PFSK-1 (cell line): ENCODE measurements around the gene RAB44.

Experiments used
- POLR2AphosphoS5 ChIP-seq: IDR thresholded peaks from 2 replicates; pipeline ENCODE4 v1.6.1; 2012; ENCODE audit warnings: low read depth, mild to moderate bottlenecking, control low read depth, low read length, moderate library complexity
- SIN3A ChIP-seq: IDR thresholded peaks from 2 replicates; pipeline ENCODE4 v1.6.1; 2012; ENCODE audit warnings: mild to moderate bottlenecking, low read length, moderate library complexity, borderline replicate concordance; ENCODE audit not compliant: insufficient read depth
- TF ChIP-seq, protein P1 (sequence below), 2 experiments: IDR thresholded peaks; 2 replicates each; pipeline versions ENCODE4 v1.6.1 to v1.8.0; 2011 to 2012; ENCODE audit warnings: low read depth in 2 of 2, low read length in 2 of 2, control low read depth in 1 of 2, inconsistent platforms in 1 of 2, mild to moderate bottlenecking in 1 of 2, moderate library complexity in 1 of 2; ENCODE audit not compliant: insufficient read depth in 1 of 2

GRCh38 chr6:36674942-36675341 is 22.7 kb upstream of the RAB44 start:
- TF ChIP-seq POLR2AphosphoS5 (no peak), SIN3A (no peak)
- TF ChIP-seq, protein P1, sequence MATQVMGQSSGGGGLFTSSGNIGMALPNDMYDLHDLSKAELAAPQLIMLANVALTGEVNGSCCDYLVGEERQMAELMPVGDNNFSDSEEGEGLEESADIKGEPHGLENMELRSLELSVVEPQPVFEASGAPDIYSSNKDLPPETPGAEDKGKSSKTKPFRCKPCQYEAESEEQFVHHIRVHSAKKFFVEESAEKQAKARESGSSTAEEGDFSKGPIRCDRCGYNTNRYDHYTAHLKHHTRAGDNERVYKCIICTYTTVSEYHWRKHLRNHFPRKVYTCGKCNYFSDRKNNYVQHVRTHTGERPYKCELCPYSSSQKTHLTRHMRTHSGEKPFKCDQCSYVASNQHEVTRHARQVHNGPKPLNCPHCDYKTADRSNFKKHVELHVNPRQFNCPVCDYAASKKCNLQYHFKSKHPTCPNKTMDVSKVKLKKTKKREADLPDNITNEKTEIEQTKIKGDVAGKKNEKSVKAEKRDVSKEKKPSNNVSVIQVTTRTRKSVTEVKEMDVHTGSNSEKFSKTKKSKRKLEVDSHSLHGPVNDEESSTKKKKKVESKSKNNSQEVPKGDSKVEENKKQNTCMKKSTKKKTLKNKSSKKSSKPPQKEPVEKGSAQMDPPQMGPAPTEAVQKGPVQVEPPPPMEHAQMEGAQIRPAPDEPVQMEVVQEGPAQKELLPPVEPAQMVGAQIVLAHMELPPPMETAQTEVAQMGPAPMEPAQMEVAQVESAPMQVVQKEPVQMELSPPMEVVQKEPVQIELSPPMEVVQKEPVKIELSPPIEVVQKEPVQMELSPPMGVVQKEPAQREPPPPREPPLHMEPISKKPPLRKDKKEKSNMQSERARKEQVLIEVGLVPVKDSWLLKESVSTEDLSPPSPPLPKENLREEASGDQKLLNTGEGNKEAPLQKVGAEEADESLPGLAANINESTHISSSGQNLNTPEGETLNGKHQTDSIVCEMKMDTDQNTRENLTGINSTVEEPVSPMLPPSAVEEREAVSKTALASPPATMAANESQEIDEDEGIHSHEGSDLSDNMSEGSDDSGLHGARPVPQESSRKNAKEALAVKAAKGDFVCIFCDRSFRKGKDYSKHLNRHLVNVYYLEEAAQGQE (IDR thresholded peaks at IDR 0.05; ENCODE audit: insufficient read depth in 1 of 2, low read depth in 2 of 2, low read length in 2 of 2) = no peak
